Sigmoid colon (tissue), 3 donors: Measurements from ENCODE around the gene FIGNL2.

Source experiments
- POLR2A ChIP-seq, 2 donors: fragments of 450-650 bp; IDR thresholded peaks; one replicate each; pipeline ENCODE4 v1.6.1; 2016; ENCODE audit warnings: antibody characterized with exemption in 2 of 2, mild to moderate bottlenecking in 2 of 2, moderate library complexity in 2 of 2
- TF ChIP-seq, protein P1 (sequence below), 4 experiments: fragments of 450-650 bp in 3 of 4; fragments of 200-600 bp in 1 of 4; IDR thresholded peaks; one replicate each; pipeline ENCODE4 v1.5.1; 2016 to 2019; ENCODE audit warnings: antibody characterized with exemption in 4 of 4, mild to moderate bottlenecking in 3 of 4, moderate library complexity in 2 of 4

GRCh38 chr12:51813931-51814310 lies 34.6 kb downstream of the FIGNL2 start:
- TF ChIP-seq, protein P1, sequence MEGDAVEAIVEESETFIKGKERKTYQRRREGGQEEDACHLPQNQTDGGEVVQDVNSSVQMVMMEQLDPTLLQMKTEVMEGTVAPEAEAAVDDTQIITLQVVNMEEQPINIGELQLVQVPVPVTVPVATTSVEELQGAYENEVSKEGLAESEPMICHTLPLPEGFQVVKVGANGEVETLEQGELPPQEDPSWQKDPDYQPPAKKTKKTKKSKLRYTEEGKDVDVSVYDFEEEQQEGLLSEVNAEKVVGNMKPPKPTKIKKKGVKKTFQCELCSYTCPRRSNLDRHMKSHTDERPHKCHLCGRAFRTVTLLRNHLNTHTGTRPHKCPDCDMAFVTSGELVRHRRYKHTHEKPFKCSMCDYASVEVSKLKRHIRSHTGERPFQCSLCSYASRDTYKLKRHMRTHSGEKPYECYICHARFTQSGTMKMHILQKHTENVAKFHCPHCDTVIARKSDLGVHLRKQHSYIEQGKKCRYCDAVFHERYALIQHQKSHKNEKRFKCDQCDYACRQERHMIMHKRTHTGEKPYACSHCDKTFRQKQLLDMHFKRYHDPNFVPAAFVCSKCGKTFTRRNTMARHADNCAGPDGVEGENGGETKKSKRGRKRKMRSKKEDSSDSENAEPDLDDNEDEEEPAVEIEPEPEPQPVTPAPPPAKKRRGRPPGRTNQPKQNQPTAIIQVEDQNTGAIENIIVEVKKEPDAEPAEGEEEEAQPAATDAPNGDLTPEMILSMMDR (IDR thresholded peaks at IDR 0.05), result no peak
- TF ChIP-seq POLR2A (IDR thresholded peaks at IDR 0.05), result no peak
